Activated CD4-positive, alpha-beta T cell treated with anti-CD3 and anti-CD28 coated beads, Interleukin-2, amount 10 ng/mL, durations not matched to agents 7 days and 5 days (primary cell): Measurements from ENCODE around the gene NR6A1. TPM values are rescaled to one million over a fixed set of nuclear protein-coding genes. Genes with fewer than 3 reads are reported as not detected.

Experiments used
- CTCF ChIA-PET: fragments of 350-600 bp; sonication (Branson Sonifier 250); formaldehyde crosslinking; loops from one replicate; lab custom pipeline; 2021; ENCODE audit warnings: antibody characterized with exemption; lab: Charles Lee
- POLR2A ChIA-PET: fragments of 350-600 bp; sonication (Branson Sonifier 250); formaldehyde crosslinking; loops from one replicate; lab custom pipeline; 2021; ENCODE audit warnings: antibody characterized with exemption; lab: Charles Lee
- DNase-seq: peaks from one replicate; pipeline ENCODE4 v3.0.0-alpha.2; 2020
- H3K27ac Mint-ChIP-seq: one replicate; pipeline ENCODE4 v1.8.0; 2021; ENCODE audit warnings: mild to moderate bottlenecking, moderate library complexity, mixed read lengths
- H3K27me3 Mint-ChIP-seq: one replicate; pipeline ENCODE4 v1.8.0; 2021; ENCODE audit warnings: mixed read lengths
- H3K36me3 Mint-ChIP-seq: one replicate; pipeline ENCODE4 v1.8.0; 2021; ENCODE audit warnings: low read depth, mixed read lengths
- H3K4me1 Mint-ChIP-seq: one replicate; pipeline ENCODE4 v1.8.0; 2021; ENCODE audit warnings: mixed read lengths
- H3K4me3 Mint-ChIP-seq: one replicate; pipeline ENCODE4 v1.8.0; 2021; ENCODE audit warnings: mild to moderate bottlenecking, moderate library complexity, mixed read lengths
- H3K9me3 Mint-ChIP-seq: one replicate; pipeline ENCODE4 v1.8.0; 2021; ENCODE audit warnings: mixed read lengths
- total RNA-seq, 2 experiments: library from RNA; stranded (reverse); gene quantifications; one replicate each; pipeline ENCODE4 v1.2.3, GENCODE V29; 2021

NR6A1 gene
- total RNA-seq, 2 experiments from 2014 or later: 0.10 to 0.19 TPM

GRCh38 chr9:124697326-124698200 is 73.5 kb downstream of the NR6A1 start:
- CTCF ChIA-PET: no interaction called here

GRCh38 chr9:124696101-124696500 is 75.0 kb downstream of the NR6A1 start:
- no peak for DNase-seq
- Mint-ChIP-seq H3K9me3 (no peaks in the 10 kb centered on the region), H3K27me3 (no peaks in the 10 kb centered on the region), H3K4me1 (no peaks in the 10 kb centered on the region), H3K36me3 (no peaks in the 10 kb centered on the region), H3K27ac (no peak overlapping the region), H3K4me3 (no peak overlapping the region)
- ChIA-PET POLR2A (no interaction called here), CTCF (no interaction called here)

More at GRCh38 chr9:124697326-124698200, 73.5 kb downstream of the NR6A1 start:
- no peaks in the 10 kb centered on the region for H3K4me1 Mint-ChIP-seq
- H3K9me3 Mint-ChIP-seq: no peaks in the 10 kb centered on the region
- POLR2A ChIA-PET: no interaction called here
- no peaks in the 10 kb centered on the region for H3K36me3 Mint-ChIP-seq
- H3K4me3 Mint-ChIP-seq: no peak overlapping the region
- H3K27me3 Mint-ChIP-seq: no peaks in the 10 kb centered on the region
- no peak overlapping the region for H3K27ac Mint-ChIP-seq
- DNase-seq: no peak

GRCh38 chr9:124695280-124695890 is 75.7 kb downstream of the NR6A1 start:
- Mint-ChIP-seq H3K36me3 (no peaks in the 10 kb centered on the region), H3K27ac (no peak overlapping the region), H3K4me1 (no peaks in the 10 kb centered on the region), H3K4me3 (no peak overlapping the region), H3K9me3 (no peaks in the 10 kb centered on the region), H3K27me3 (peaks cover 2% of the 10 kb centered on the region)
- POLR2A ChIA-PET: no interaction called here
- no peak for DNase-seq
- CTCF ChIA-PET: no interaction called here

GRCh38 chr9:124694414-124695279 is 76.5 kb downstream of the NR6A1 start:
- ChIA-PET POLR2A (no interaction called here), CTCF (interaction anchor here (0.5 kb wide), 1 partner anchor 80 kb away, joined by 4 read pairs; no protein-coding TSS in a partner anchor)
- no peak overlapping the region for H3K27ac Mint-ChIP-seq
- peaks cover 2% of the 10 kb centered on the region for H3K27me3 Mint-ChIP-seq
- no peaks in the 10 kb centered on the region for H3K4me1 Mint-ChIP-seq
- H3K4me3 Mint-ChIP-seq: no peak overlapping the region
- no peaks in the 10 kb centered on the region for H3K36me3 Mint-ChIP-seq
- no peaks in the 10 kb centered on the region for H3K9me3 Mint-ChIP-seq
- DNase-seq: no peak

- H3K27me3 Mint-ChIP-seq: peaks cover 2% of the 10 kb centered on the region
- no peak for DNase-seq
- H3K9me3 Mint-ChIP-seq: no peaks in the 10 kb centered on the region
- POLR2A ChIA-PET: interaction anchor here (0.6 kb wide), 1 partner anchor 72 kb away, joined by 4 read pairs; no protein-coding TSS in a partner anchor
- H3K4me3 Mint-ChIP-seq: no peak overlapping the region
- CTCF ChIA-PET: interaction anchor here (0.5 to 1.1 kb wide), 3 partner anchors 20 to 103 kb away, joined by 3 to 4 read pairs (median 3); no protein-coding TSS in a partner anchor
- no peaks in the 10 kb centered on the region for H3K4me1 Mint-ChIP-seq
- H3K36me3 Mint-ChIP-seq: no peaks in the 10 kb centered on the region
- no peak overlapping the region for H3K27ac Mint-ChIP-seq
Observed at GRCh38 chr9:124693403-124693802, 77.7 kb downstream of the NR6A1 start.

GRCh38 chr9:124688238-124688904 is 82.7 kb downstream of the NR6A1 start:
- Mint-ChIP-seq H3K36me3 (no peaks in the 10 kb centered on the region), H3K4me3 (no peak overlapping the region), H3K9me3 (no peaks in the 10 kb centered on the region), H3K4me1 (no peaks in the 10 kb centered on the region), H3K27me3 (peaks cover 2% of the 10 kb centered on the region), H3K27ac (no peak overlapping the region)
- POLR2A ChIA-PET: no interaction called here
- CTCF ChIA-PET: interaction anchor here (0.7 kb wide), 1 partner anchor 342 kb away, joined by 3 read pairs; no protein-coding TSS in a partner anchor
- no peak for DNase-seq

GRCh38 chr9:124686918-124687317 is 84.2 kb downstream of the NR6A1 start:
- Mint-ChIP-seq H3K9me3 (no peaks in the 10 kb centered on the region), H3K27me3 (peaks cover 2% of the 10 kb centered on the region), H3K36me3 (no peaks in the 10 kb centered on the region), H3K4me1 (no peaks in the 10 kb centered on the region), H3K27ac (no peak overlapping the region), H3K4me3 (no peak overlapping the region)
- no peak for DNase-seq
- ChIA-PET POLR2A (no interaction called here), CTCF (interaction anchor here (0.6 to 1.6 kb wide), 2 partner anchors 22 to 80 kb away, joined by 3 to 4 read pairs; no protein-coding TSS in a partner anchor)

- H3K4me1 Mint-ChIP-seq: no peaks in the 10 kb centered on the region
- CTCF ChIA-PET: interaction anchor here (1.6 kb wide), 1 partner anchor 24 kb away, joined by 3 read pairs; no protein-coding TSS in a partner anchor
- no peak overlapping the region for H3K4me3 Mint-ChIP-seq
- no peaks in the 10 kb centered on the region for H3K9me3 Mint-ChIP-seq
- POLR2A ChIA-PET: no interaction called here
- DNase-seq: no peak
- no peaks in the 10 kb centered on the region for H3K36me3 Mint-ChIP-seq
- no peak overlapping the region for H3K27ac Mint-ChIP-seq
- H3K27me3 Mint-ChIP-seq: no peaks in the 10 kb centered on the region
Observed at GRCh38 chr9:124685217-124685616, 85.9 kb downstream of the NR6A1 start.

- Mint-ChIP-seq H3K36me3 (no peaks in the 10 kb centered on the region), H3K27ac (no peak overlapping the region), H3K4me1 (no peaks in the 10 kb centered on the region), H3K4me3 (no peak overlapping the region), H3K9me3 (no peaks in the 10 kb centered on the region), H3K27me3 (no peaks in the 10 kb centered on the region)
- ChIA-PET POLR2A (no interaction called here), CTCF (no interaction called here)
- DNase-seq: no peak
Observed at GRCh38 chr9:124684169-124684568, 86.9 kb downstream of the NR6A1 start.

GRCh38 chr9:124683043-124683442 is 88.1 kb downstream of the NR6A1 start:
- H3K4me1 Mint-ChIP-seq: no peaks in the 10 kb centered on the region
- H3K4me3 Mint-ChIP-seq: no peak overlapping the region
- no peaks in the 10 kb centered on the region for H3K36me3 Mint-ChIP-seq
- no peak for DNase-seq
- POLR2A ChIA-PET: no interaction called here
- H3K27ac Mint-ChIP-seq: no peak overlapping the region
- H3K9me3 Mint-ChIP-seq: no peaks in the 10 kb centered on the region
- H3K27me3 Mint-ChIP-seq: no peaks in the 10 kb centered on the region
- CTCF ChIA-PET: interaction anchor here (0.6 to 1.5 kb wide), 2 partner anchors 8 to 445 kb away, joined by 3 read pairs; no protein-coding TSS in a partner anchor

- ChIA-PET CTCF (interaction anchor here (1.4 kb wide), 1 partner anchor 9 kb away, joined by 6 read pairs; no protein-coding TSS in a partner anchor), POLR2A (no interaction called here)
- peaks cover 4% of the 10 kb centered on the region for H3K27me3 Mint-ChIP-seq
- no peaks in the 10 kb centered on the region for H3K36me3 Mint-ChIP-seq
- no peak for DNase-seq
- H3K4me3 Mint-ChIP-seq: no peak overlapping the region
- no peaks in the 10 kb centered on the region for H3K4me1 Mint-ChIP-seq
- H3K9me3 Mint-ChIP-seq: no peaks in the 10 kb centered on the region
- no peak overlapping the region for H3K27ac Mint-ChIP-seq
Observed at GRCh38 chr9:124680714-124681390, 90.3 kb downstream of the NR6A1 start.
